Epithelial cell of esophagus (primary cell): ENCODE measurements around the gene VPS51.

ENCODE experiments used
- DNase-seq: peaks from one replicate; pipeline ENCODE4 v3.0.0; 2010; ENCODE audit warnings: low read depth
- H3K4me3 ChIP-seq: 2 replicates; pipeline ENCODE4 v1.5.1; 2011; ENCODE audit warnings: mild to moderate bottlenecking, low read length, control low read depth
- CTCF ChIP-seq: IDR thresholded peaks from 2 replicates; pipeline ENCODE4 v1.5.1; 2011; ENCODE audit warnings: low read depth, mild to moderate bottlenecking, low read length, control low read depth, inconsistent platforms; ENCODE audit not compliant: insufficient read depth; ENCODE audit errors: missing control alignments

Gene VPS51

GRCh38 chr11:65083834-65084597 is 12.0 kb upstream of the VPS51 start, which contains the start of the genes CDCA5 and ZFPL1:
Gene CDCA5, minus strand, starts transcription at chr11:65084040. Its CDS starts 62 bp downstream, at chr11:65083978.
Gene ZFPL1, plus strand, starts transcription at chr11:65084222. Its CDS starts 477 bp downstream, at chr11:65084699.
- peak; percentile 96 for DNase-seq
- TF ChIP-seq CTCF, result no peak

GRCh38 chr11:65084598-65085375 is 11.2 kb upstream of the VPS51 start:
- peak overlapping the region; percentile 98 for H3K4me3 ChIP-seq
- TF ChIP-seq CTCF, result no peak
- no peak for DNase-seq

More at GRCh38 chr11:65083834-65084597, 12.0 kb upstream of the VPS51 start, which contains the start of the genes CDCA5 and ZFPL1:
- peak within 1 kb of the TSS; percentile 98 for H3K4me3 ChIP-seq

- no peak overlapping the region for H3K4me3 ChIP-seq
- TF ChIP-seq CTCF, result no peak
- no peak for DNase-seq
Measured at GRCh38 chr11:65085446-65085845, 10.6 kb upstream of the VPS51 start.

GRCh38 chr11:65086809-65087208 is 9.2 kb upstream of the VPS51 start:
- TF ChIP-seq CTCF, result no peak
- H3K4me3 ChIP-seq, result no peak overlapping the region
- DNase-seq, result no peak

- H3K4me3 ChIP-seq, result no peak overlapping the region
- TF ChIP-seq CTCF, result no peak
- no peak for DNase-seq
Measured at GRCh38 chr11:65087216-65087615, 8.8 kb upstream of the VPS51 start.

GRCh38 chr11:65087827-65088226 is 8.2 kb upstream of the VPS51 start:
- no peak overlapping the region for H3K4me3 ChIP-seq
- no peak for TF ChIP-seq CTCF
- no peak for DNase-seq
